Measurements from ENCODE around the gene GAS2L3.

DNA sequence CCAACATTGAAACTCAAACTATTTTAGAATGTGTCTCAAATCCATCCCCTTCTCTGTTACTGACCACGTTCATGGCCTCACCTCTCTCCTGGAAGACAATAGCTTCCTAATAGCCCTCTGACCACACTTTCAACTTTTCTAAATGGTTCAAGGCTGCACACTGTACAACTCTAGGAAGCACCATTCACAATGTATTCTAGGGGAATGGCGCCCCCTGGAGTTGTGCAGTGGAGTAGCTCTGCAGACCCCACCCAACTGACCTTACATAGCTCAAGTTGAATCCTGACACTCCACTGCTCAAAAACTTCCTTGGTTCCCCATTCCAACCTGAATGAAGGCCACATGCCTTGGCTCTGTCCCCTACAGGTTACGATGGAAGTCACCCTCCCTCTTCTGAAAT lies 77.6 kb downstream of the GAS2L3 start:
- no peak for TF ChIP-seq POLR2A (IDR thresholded peaks at IDR 0.05; ENCODE audit: low read length)
- no peak for TF ChIP-seq GATA1 (IDR thresholded peaks at IDR 0.05; ENCODE audit: low read depth, low read length)
